ENCODE measurements around the gene ABCC6.
"Not testable (repeated sequence)": the region's sequence is repeated elsewhere in the genome, so short reads cannot be mapped to it uniquely, and the experiment has no call there.

Gene ABCC6

GRCh38 chr16:16158741-16159374 lies 64.4 kb downstream of the ABCC6 start:
- DNase-seq = no peak
- peaks cover 4 to 10% (median 6%) of the 10 kb centered on the region in 3 donors for H3K36me3 ChIP-seq
- no peak overlapping the region for H3K27ac ChIP-seq
- no peaks in the 10 kb centered on the region for H3K27me3 ChIP-seq
- H3K9me3 ChIP-seq = peaks cover 0 to 20% (median 12%) of the 10 kb centered on the region in 3 donors
- no peak for TF ChIP-seq CTCF (IDR thresholded peaks at IDR 0.05)
- no peak overlapping the region for H3K4me3 ChIP-seq
- no peaks in the 10 kb centered on the region for H3K4me1 ChIP-seq
- intact Hi-C loops (cut with DNase I; ENCODE audit: low total_unique reads) = no loop called here

GRCh38 chr16:16158082-16158658 lies 65.1 kb downstream of the ABCC6 start:
- H3K4me1 ChIP-seq = no peaks in the 10 kb centered on the region
- H3K27me3 ChIP-seq = no peaks in the 10 kb centered on the region
- intact Hi-C loops (cut with DNase I; ENCODE audit: low total_unique reads) = no loop called here
- H3K36me3 ChIP-seq = peaks cover 4 to 10% (median 6%) of the 10 kb centered on the region in 3 donors
- H3K27ac ChIP-seq = no peak overlapping the region
- no peak overlapping the region for H3K4me3 ChIP-seq
- H3K9me3 ChIP-seq = peaks cover 0 to 20% (median 12%) of the 10 kb centered on the region in 3 donors
- DNase-seq = no peak
- TF ChIP-seq CTCF (IDR thresholded peaks at IDR 0.05) = no peak

- peaks cover 0 to 20% (median 12%) of the 10 kb centered on the region in 3 donors for H3K9me3 ChIP-seq
- no peak for DNase-seq
- no peak overlapping the region for H3K4me3 ChIP-seq
- no peaks in the 10 kb centered on the region for H3K4me1 ChIP-seq
- intact Hi-C loops (cut with DNase I; ENCODE audit: low total_unique reads) = no loop called here
- peaks cover 4 to 10% (median 6%) of the 10 kb centered on the region in 3 donors for H3K36me3 ChIP-seq
- H3K27ac ChIP-seq = no peak overlapping the region
- no peaks in the 10 kb centered on the region for H3K27me3 ChIP-seq
- TF ChIP-seq CTCF (IDR thresholded peaks at IDR 0.05) = no peak
Measured at GRCh38 chr16:16157166-16157565, 66.1 kb downstream of the ABCC6 start.

GRCh38 chr16:16155234-16155633 lies 68.1 kb downstream of the ABCC6 start:
- Histone ChIP-seq H3K27ac (no peak overlapping the region), H3K4me3 (no peak overlapping the region), H3K9me3 (peaks cover 0 to 20% (median 12%) of the 10 kb centered on the region in 3 donors), H3K4me1 (peaks cover 0 to 10% (median 6%) of the 10 kb centered on the region in 4 donors), H3K27me3 (no peaks in the 10 kb centered on the region), H3K36me3 (peaks cover 4 to 10% (median 6%) of the 10 kb centered on the region in 3 donors)
- intact Hi-C loops (cut with DNase I; ENCODE audit: low total_unique reads) = no loop called here
- TF ChIP-seq CTCF (IDR thresholded peaks at IDR 0.05) = no peak
- no peak for DNase-seq

GRCh38 chr16:16154281-16154951 lies 68.9 kb downstream of the ABCC6 start:
- Histone ChIP-seq H3K9me3 (peaks cover 0 to 13% (median 6%) of the 10 kb centered on the region in 3 donors), H3K4me1 (peaks cover 0 to 18% (median 14%) of the 10 kb centered on the region in 4 donors), H3K27ac (no peak overlapping the region), H3K27me3 (no peaks in the 10 kb centered on the region), H3K4me3 (no peak overlapping the region), H3K36me3 (peaks cover 1 to 5% (median 4%) of the 10 kb centered on the region in 3 donors)
- intact Hi-C loops (cut with DNase I; ENCODE audit: low total_unique reads) = no loop called here
- no peak for DNase-seq
- TF ChIP-seq CTCF (IDR thresholded peaks at IDR 0.05) = no peak

- intact Hi-C loops (cut with DNase I; ENCODE audit: low total_unique reads); DNase-seq: not testable (repeated sequence)
Measured at GRCh38 chr16:16153000-16153399, 70.3 kb downstream of the ABCC6 start.

More at GRCh38 chr16:16153000-16153399, 70.3 kb downstream of the ABCC6 start:
- H3K4me3 ChIP-seq, H3K27me3 ChIP-seq, H3K27ac ChIP-seq, H3K36me3 ChIP-seq, H3K9me3 ChIP-seq: not testable (repeated sequence)
- H3K4me1 ChIP-seq = peaks cover 0 to 30% (median 21%) of the 10 kb centered on the region in 4 donors
